RPMI7951 (cell line): ENCODE data around the gene ENTREP1. TPM values are rescaled to one million over a fixed set of nuclear protein-coding genes. Genes with fewer than 3 reads are reported as not detected.
"Not testable (repeated sequence)": the region's sequence is repeated elsewhere in the genome, so short reads cannot be mapped to it uniquely, and the experiment has no call there.

Experiments used
- DNase-seq: peaks from one replicate; pipeline ENCODE4 v3.0.0-alpha.2; 2012; ENCODE audit warnings: low read depth
- total RNA-seq: library from RNA; depleted of rRNA; stranded (reverse); fragments of >200 nt; shearing (Covaris generic); gene quantifications from 2 replicates; pipeline ENCODE4 v1.2.3, GENCODE V29; 2014; rRNA removed

ENTREP1 gene, protein sequence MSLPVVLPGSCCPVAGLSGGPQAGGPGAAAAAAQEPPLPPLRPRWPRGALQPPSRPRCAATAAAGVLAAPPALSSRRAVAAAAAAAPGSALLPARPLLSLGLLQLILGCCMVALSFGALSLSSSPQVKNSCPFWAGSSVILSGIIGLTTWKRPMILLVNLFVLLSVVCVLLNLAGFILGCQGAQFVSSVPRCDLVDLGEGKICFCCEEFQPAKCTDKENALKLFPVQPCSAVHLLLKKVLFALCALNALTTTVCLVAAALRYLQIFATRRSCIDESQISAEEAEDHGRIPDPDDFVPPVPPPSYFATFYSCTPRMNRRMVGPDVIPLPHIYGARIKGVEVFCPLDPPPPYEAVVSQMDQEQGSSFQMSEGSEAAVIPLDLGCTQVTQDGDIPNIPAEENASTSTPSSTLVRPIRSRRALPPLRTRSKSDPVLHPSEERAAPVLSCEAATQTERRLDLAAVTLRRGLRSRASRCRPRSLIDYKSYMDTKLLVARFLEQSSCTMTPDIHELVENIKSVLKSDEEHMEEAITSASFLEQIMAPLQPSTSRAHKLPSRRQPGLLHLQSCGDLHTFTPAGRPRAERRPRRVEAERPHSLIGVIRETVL
- 0.10 TPM in 1 of 2 replicates, not detected in the other for total RNA-seq

GRCh38 chr9:69324549-69325401, at the start of gene ENTREP1:
TSS of gene ENTREP1 (plus strand) at chr9:69325215. CDS start at chr9:69325310, 95 bp downstream.
- DNase-seq, result peak; percentile 32

- no peak for DNase-seq
Measured at GRCh38 chr9:69276775-69277174, 48.2 kb upstream of the ENTREP1 start.

DNA sequence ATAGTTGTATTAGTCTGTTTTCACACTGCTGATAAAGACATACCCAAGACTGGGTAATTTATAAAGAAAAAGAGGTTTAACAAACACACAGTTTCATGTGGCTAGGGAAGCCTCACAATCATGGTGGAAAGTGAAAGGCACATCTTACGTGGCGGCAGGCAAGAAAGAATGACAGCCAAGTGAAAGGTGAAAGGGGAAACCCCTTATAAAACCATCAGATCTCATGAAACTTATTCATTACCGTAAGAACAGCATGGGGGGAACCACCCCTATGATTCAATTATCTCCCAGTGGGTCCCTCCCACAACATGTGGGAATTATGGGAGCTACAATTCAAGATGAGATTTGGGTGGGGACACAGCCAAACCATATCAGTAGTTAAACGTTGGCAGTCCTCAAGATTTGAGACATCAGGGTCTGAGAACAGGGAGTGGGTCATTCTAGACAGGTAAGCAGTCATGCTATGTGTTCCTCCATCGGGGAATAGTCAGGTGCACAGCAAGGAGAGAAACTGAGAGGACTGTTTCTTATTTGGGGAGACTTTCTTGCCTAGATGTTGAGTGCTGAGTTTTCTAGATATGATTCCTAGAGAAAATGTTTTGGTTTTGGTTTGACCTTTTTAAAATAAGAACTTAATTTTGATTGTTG, 45.8 kb upstream of the ENTREP1 start:
- no peak for DNase-seq

GRCh38 chr9:69279733-69280132, 45.3 kb upstream of the ENTREP1 start:
- DNase-seq, result no peak

DNA sequence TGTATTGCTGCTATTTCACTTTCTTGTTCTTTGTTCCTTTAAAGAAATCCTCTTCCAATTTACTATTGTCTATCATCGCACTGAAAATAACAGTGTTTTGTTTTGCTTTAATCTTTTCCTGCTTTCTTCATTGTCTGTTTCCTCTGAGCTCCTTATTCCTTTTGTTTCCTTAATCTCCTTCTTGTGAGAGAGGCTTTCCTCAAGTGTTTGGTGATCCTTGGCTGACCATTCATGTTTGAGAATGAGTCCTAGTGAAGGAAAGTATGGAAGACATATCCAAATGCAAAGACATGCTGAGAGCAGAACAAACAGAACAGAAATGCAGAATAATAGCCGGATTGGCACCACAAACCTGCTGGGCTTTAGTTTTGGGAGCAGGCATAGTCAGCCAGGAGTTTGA, 42.0 kb upstream of the ENTREP1 start:
- DNase-seq, result no peak

DNA sequence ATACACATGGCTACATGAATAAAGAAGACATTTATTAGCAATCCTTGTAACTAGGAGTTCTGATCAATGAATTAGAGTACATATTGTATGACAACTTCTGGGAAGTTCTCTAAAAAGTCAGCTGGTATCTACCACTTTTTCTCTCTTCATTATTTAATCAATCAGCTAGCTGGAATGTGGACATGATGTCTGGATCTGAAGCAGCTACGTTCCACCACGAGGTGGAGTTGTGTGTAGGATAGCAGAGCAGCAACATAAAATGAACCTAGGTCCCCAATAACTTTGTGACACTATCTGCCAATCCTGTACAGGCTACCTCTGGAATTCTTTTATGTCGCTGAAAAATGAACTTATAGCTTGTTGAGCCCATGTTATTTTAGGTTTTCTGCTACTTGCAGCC, 32.9 kb upstream of the ENTREP1 start:
- DNase-seq, result no peak

GRCh38 chr9:69293156-69293555, 31.9 kb upstream of the ENTREP1 start:
- no peak for DNase-seq

DNA sequence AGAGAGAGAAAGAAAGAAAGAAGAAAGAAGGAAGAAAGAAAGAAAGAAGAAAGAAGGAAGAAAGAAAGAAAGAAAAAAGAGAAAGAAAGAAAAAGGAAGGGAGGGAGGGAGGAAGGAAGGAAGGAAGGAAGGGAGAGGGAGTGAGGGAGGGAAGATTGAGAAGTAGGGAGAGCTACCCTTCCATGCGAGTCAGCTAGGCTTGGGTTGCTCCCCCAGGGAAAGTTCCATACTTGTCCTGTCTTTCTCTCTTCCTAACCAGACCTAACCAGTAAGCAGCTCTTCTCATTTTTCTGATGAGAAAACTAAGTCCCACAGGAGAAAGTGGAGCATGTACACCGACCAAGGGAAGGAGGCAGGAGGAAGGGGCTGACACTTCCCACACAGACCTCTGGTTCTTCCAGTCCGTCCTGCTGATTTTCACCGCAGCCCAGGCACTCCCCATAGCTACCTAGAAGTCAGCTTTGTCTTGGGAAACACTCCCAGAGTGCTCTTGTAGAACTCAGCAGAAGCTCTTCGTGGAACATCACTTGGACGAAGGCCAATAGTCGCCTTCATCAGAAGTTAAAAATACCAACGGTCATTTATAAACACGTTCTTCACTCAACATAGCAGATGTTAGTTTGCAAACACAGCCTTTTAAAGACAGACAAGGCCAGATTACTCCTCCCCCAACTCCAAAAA, 29.0 kb upstream of the ENTREP1 start:
- no peak for DNase-seq

GRCh38 chr9:69297300-69297980, 27.6 kb upstream of the ENTREP1 start:
- DNase-seq, result no peak

DNA sequence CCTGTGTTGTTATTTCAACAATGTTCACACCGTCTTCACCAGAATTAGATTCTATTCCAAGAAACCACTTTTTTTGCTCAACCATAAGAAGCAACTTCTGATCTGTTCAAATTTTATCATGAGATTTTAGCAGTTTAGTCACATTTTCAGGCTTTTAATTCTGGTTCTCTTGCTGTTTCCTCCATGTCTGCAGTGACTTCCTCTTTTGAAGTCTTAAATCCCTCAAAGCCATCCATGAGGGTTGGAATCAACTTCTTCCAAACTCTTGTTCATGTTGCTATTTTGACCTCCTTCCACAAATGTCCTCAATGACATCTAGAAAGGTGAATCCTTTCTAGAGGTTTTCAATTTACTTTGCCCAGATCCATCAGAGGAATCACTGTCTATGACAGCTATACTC, 25.7 kb upstream of the ENTREP1 start:
- no peak for DNase-seq

DNA sequence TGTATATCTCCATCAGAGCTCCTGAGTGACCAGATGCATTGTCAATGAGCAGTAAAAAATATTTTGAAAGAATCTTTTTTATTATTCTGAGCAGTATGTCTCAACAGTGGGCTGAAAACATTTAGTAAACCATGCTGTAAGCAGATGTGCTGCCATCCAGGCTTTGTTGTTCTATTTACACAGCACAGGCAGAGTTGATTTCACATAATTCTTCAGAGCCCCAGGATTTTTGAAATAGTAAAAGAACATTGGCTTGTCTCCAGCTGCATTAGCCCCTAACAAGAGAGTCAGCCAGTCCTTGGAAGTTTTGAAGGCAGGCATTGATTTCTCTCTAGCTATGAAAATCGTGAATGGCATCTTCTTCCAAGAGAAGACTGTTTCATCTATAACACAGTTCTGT, 25.2 kb upstream of the ENTREP1 start:
- no peak for DNase-seq

GRCh38 chr9:69303331-69303730, 21.7 kb upstream of the ENTREP1 start:
- peak; percentile 9 for DNase-seq

- DNase-seq, result not testable (repeated sequence)
Measured at GRCh38 chr9:69306895-69307445, 18.0 kb upstream of the ENTREP1 start.

DNA sequence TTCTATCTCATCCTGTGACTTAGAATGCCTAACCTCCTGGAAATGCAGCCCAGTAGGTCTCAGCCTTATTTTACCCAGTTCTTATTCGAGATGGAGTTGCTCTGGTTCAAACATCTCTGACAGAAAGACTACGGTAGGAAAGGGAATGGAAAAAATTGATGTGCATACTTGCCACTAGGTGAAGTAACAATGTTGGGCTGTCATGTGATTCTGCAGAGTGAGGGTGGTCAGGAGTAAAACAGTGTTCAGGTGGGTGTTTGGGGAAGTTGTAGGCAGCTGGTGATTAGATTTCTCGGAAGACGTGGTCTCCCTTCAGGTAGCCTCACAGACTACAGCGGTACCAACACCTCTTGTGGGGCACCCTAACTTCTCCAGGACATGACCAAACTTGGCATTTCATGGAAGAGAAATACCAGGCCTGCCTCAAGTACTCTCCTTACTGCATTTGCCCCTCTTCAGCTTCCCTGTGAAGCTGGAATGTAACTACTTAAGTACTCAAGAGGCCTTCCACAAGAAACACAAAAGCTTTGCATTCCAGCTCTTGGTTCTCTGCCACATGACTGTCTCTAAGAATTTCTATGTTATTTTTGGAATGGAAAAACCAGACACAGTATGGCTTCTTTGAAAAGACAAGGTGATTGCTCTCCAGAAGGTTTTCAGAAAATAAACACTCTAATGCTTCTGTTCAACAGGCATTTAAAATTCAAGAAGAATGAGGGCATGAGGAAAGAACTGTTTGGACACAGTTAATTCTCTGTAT, 17.4 kb upstream of the ENTREP1 start:
- DNase-seq, result no peak

DNA sequence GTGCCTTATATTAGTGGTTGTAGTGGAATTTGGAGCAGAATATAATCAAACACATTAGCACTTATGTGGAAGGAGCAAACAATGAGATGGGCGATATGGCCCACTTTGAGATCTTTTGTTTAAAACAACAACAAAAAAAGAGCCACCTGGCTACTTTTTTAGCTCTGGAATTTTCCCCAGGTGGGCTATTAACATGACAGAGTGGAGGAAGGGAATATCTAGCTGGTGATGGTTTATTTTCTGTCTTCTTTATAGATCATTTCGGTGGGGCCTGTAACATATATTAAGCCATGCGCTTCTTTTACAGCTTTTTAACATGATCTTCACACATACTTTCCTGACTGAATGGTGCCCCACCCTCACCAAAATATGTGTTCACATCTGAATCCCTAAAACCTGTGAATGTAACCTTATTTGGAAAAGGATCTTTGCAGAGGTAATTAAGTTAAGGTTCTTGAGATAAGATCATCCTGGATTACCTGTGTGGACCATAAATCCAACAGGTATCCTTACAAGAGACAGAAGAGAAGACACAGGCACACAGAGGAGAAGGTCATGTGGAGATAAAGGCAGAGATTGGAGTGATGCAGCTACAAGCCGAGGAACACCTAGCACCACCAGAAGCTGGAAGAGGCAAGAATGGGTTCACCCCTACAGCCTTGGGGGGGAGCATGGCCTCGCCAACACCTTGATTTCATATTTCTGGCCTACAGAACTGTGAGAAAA, 16.6 kb upstream of the ENTREP1 start:
- DNase-seq, result no peak

DNA sequence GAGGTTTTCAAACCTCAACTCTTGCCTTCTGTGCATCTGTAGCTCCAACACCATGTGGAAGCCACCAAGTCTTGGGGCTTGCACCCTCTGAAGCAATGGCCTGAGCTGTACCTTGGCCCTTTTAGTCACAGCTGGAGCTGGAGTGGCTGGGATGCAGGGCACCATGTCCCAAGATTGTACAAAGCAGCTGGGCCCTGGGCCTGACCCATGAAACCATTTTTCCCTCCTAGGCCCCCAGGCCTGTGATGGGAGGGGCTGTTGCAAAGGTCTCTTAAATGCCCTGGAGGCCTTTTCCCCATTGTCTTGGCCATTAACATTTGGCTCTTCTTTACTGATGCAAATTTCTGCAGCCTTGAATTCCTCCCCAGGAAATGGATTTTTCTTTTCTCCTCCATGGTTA, 11.8 kb upstream of the ENTREP1 start:
- no peak for DNase-seq

DNA sequence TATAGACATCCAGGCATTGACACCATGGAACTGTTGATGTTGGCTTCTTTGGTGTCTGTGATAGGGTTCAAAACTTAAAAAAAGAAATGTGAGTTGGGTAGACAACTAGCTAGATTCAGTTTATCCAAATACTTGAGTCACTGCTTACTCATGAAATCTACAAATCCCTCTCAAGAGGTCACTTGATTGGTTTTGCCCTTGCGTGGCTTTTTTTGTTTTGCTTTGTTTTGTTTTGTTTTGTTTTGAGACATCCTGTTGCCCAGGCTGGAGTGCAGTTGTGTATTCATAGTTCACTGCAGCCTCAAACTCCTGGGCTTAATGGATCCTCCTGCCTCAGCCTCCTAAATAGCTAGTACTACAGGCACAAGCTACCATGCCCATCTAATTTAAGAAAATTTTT, 10.5 kb upstream of the ENTREP1 start:
- DNase-seq, result peak; percentile 6

DNA sequence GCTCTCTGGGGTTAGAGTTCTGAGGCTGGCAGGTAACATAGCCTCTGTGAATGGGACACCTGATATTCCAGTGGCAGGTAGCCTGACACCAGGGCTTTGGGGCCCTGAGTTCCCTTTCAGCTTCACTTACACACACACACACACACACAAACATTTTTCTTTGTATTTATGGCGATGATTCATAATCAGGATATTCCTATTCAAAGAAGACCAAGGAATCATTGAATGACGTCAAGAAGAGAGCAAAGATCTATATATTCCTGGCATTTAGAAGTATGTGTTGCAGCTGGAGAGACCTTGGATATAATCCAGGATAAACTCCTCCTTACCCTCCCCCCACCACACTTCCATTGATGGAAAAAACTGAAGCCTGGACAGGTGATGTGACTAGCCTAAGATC, 7.9 kb upstream of the ENTREP1 start:
- DNase-seq, result no peak

GRCh38 chr9:69317894-69318293, 7.1 kb upstream of the ENTREP1 start:
- DNase-seq, result no peak
